GM15510 (cell line): ENCODE measurements around the gene CDK13.

Experiments used
- POLR2A ChIP-seq: IDR thresholded peaks from 3 replicates; pipeline ENCODE4 v1.6.1; 2011; ENCODE audit warnings: borderline replicate concordance; ENCODE audit not compliant: insufficient read length; ENCODE audit errors: extremely low read depth

The CDK13 gene

DNA sequence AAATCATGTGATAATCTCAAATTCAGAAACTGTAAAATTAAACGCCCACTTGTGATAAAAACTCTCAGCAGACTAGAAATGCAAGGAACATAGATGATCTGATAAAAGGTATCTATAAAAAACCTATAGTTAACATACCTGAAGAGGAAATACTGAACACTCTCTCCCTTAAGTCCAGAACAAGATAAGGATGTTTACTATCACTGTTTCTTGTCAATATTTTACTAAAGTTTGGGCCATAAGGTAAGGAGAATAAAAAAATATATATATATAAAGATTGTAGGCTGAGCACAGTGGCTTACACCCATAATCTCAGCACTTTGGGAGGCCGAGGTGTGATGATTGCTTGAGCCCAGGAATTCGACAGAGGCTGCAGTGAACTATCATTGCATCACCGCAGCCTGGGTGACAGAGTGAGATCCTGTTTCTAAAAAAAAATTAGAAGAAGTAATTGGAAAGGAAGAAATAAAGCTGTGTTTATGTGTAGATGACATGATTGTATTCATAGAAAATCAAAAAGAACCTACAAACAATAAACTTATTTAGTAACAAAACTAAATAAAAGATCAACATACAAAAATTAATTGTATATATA is 155.9 kb downstream of the CDK13 start:
- no peak for TF ChIP-seq POLR2A

GRCh38 chr7:40115936-40116335 is 165.9 kb downstream of the CDK13 start:
- no peak for TF ChIP-seq POLR2A

DNA sequence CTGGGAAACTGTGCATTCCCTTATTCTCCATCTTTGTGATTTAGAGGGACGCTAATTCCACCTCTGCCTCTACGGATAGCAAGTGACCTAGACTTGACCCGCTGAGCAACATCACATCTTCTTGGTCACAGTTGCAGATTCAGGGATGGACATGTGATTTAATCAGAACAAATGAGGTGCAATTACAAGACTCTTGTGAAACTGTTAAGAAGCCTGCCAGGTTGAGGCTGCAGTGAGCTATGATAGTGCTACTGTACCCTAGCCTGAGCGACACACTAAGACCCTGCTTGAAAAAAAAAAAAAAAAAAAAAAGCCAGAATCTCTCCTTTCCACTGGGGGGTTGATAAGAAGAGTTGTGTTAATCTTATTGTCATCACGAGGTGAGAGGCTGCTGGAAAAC is 170.0 kb downstream of the CDK13 start:
- TF ChIP-seq POLR2A: no peak

DNA sequence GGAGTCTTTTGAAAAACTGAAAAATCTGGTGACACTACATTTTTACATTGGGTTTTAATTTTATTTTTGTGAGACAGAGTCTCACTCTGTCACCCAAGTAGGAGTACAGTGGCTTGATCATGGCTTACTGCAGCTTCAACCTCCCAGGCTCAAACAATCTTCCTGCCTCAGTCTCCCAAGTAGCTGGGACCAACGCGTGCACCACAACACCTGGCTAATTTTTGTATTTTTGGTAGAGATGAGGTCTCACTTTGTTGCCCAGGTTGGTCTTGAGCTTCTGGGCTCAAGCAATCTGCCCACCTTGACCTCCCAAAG is 172.8 kb downstream of the CDK13 start:
- TF ChIP-seq POLR2A: no peak

GRCh38 chr7:40133561-40134427 is 183.7 kb downstream of the CDK13 start:
- TF ChIP-seq POLR2A: no peak

DNA sequence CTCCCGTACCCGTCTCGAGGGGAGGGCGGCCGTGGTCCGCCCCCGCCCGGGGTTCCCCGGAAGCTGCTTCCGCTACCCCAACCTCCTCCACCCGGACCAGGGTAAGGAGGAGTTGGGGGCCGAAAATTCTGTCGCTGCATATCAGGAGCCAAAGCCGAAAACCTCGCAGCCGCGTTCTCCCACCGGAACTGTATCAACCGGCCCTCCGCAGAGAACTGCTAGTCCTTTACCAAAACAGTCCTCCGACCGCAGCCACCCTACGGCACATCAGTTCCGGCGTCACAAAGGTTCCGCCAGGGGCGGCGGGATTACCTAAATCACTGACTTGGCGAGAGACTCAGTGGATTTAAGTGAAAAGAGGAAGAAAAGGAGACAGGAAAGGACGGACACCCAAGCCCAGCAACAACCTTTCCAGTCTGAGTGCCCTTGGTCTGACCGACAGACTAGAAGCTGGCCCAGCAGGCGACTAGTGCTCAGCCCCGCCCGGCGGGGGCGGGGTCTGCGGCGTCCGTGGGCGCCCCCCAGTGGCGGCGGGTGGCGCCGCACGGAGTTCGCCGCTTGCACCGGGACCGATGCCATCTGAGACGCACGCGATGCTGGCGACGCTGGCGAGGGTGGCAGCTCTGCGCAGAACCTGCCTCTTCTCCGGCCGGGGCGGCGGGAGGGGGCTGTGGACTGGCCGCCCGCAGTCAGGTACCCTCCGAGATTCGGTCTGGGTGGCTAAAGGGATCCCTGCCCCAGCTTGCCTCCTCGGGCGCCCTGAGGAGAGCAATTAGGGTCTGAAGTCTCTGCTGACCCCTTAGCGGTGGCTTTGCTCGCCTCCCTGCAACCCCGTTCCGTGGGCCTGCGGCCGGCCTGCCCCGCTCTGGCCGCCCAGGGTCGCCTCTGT is 184.6 kb downstream of the CDK13 start, which contains the start of the genes MPLKIP and SUGCT:
MPLKIP (minus strand) TSS at position 195 of the 889 bp plus-strand sequence; CDS start at position 140, 55 bp downstream.
SUGCT (plus strand) TSS at position 578 of the 889 bp plus-strand sequence.
- TF ChIP-seq POLR2A: peak; percentile 69

- no peak for TF ChIP-seq POLR2A
Observed at GRCh38 chr7:40135317-40135610, 185.2 kb downstream of the CDK13 start.

GRCh38 chr7:40137563-40137962 is 187.5 kb downstream of the CDK13 start:
- TF ChIP-seq POLR2A: no peak

GRCh38 chr7:40138973-40139372 is 188.9 kb downstream of the CDK13 start:
- no peak for TF ChIP-seq POLR2A

DNA sequence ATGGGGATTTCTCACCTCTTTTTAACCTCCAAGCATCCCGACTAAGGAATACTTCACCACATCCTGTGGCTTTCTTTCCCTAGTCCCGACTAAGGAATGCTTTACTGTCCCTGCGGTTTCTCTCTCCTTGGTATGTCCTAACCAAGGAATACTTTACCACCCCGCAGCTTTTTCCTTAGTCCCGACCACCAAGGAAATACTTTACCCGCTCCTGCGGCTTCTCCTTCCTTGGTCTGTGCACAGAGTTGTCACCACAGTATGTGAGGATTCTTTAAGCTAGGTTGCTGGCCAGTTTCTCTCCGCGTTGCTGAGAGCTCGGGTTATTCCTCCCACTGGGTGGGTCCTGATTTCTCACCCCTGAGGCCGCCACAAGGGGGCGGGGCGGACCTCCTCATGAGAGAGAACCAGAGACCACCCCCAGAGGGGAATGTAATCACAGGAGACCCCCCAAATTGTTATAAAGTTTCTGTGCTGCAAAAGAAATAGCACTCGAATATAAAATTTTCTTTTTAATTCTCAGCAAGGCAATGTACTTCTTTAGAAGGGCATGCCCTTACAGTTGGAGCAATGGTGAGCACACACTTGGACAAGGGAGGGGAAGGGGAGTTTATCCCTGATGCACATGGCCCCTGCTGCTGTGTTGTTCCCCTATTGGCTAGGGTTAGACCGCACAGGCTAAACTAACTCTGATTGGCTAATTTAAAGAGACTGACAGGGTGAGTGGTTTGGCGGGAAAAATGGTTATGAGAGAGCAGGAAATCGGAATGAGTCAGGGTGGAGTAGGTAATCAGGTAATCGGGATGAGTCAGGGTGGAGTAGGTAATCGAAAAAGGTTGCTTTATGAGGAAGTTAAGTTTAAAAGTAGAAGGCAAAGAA is 197.6 kb downstream of the CDK13 start:
- no peak for TF ChIP-seq POLR2A

DNA sequence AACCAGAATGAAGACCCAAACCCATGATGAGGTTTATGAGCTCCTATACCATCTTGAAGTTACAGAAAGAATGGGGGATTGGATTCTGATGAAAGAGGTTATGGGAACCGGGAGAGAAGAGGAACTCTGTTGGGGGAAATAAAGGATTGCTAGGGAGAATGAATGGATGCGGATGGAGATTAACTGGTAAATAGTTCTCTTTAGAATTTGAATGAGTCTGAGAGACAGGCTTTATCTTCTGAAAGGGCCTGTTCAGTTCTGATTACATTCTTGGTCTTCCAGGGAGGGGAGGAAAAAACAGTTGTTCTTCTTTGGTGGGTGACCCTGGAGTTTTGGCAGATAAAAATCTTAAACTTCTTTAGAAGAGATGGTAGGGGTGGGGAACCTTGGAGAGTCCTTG is 198.6 kb downstream of the CDK13 start:
- TF ChIP-seq POLR2A: no peak
